ENCODE results near the gene PARP6. TPM values are rescaled to one million over a fixed set of nuclear protein-coding genes. Genes with fewer than 3 reads are reported as not detected.

The PARP6 gene, protein sequence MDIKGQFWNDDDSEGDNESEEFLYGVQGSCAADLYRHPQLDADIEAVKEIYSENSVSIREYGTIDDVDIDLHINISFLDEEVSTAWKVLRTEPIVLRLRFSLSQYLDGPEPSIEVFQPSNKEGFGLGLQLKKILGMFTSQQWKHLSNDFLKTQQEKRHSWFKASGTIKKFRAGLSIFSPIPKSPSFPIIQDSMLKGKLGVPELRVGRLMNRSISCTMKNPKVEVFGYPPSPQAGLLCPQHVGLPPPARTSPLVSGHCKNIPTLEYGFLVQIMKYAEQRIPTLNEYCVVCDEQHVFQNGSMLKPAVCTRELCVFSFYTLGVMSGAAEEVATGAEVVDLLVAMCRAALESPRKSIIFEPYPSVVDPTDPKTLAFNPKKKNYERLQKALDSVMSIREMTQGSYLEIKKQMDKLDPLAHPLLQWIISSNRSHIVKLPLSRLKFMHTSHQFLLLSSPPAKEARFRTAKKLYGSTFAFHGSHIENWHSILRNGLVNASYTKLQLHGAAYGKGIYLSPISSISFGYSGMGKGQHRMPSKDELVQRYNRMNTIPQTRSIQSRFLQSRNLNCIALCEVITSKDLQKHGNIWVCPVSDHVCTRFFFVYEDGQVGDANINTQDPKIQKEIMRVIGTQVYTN
- 57.7 and 76.6 TPM in 2 replicates for polyA plus RNA-seq (2012; rRNA removed)
- polyA plus RNA-seq (2012; cell fraction: cytosol; rRNA removed): 35.6 and 38.4 TPM in 2 replicates
- 290 and 367 TPM in 2 replicates for polyA plus RNA-seq (2012; cell fraction: nucleus; rRNA removed)

DNA sequence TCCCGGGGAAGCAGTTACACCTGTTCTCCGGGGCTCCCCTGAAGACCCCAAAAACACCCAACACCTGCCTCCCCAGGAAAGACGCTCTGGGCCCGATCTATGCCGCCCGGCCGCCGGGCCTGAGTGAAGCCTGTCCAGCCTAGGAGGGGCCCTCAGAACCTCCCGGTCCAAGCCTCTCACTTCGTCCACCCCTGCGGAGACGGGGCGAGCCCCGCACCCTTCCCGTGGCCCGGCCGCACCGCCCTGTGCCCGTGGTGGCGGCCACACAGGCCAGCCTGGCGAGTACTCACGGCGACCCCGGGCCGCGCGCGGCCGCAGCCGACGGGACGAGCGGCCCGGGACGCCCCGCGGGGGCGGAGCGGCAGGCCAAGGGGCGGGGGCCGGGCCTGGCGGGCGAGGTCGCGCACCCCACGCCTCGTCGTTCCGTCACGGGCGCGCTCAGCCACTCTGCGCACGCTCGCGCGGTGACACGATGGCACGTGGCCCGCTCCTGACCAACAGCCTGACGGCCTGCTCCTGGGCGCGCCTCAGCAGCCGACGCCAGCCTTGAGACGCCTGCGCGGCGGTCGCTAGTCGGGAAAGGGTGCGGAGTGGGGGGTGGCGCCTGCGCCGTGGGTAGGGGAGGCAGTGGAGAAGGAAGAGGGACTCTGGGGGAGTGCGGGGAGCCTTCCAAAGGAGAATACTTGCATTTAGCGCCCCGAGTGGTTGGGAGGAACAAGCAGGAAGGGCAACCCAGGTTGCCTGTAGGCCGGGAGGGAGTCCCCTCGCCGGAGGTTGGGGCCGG is at the start of gene PARP6:
Gene PARP6 (minus strand): TSS at position 342 of the 784 bp plus-strand sequence. CDS start 5,077 bp downstream, outside the sequence.
- peak; percentile 99 for DNase-seq
- CTCF ChIA-PET: interaction anchor here (0.6 to 2.3 kb wide), 9 partner anchors 9 to 210 kb away, joined by 3 to 14 read pairs (median 5); no protein-coding TSS in a partner anchor
- Histone ChIP-seq H3K4me1 (ENCODE audit: control insufficient read depth in 1 of 2, insufficient read depth in 2 of 2, low read depth in 1 of 2, low read length in 1 of 2) (peaks cover 9 to 12% of the 10 kb centered on the region in 2 experiments; a peak in 3 of 4 replicates), H3K9me3 (no peaks in the 10 kb centered on the region), H3F3A (replicated peaks; ENCODE audit: insufficient read depth) (no peaks in the 10 kb centered on the region), H3K27me3 (ENCODE audit: insufficient read depth) (no peaks in the 10 kb centered on the region), H3K36me3 (replicated peaks in 1 of 2; ENCODE audit: control insufficient read depth in 1 of 2, insufficient read depth in 2 of 2, low read length in 1 of 2) (peaks cover 15 to 21% of the 10 kb centered on the region in 2 experiments), H3K27ac (ENCODE audit: low read depth in 2 of 2, low read length in 1 of 2) (peak within 1 kb of the TSS; percentile 69 to 77), H3K79me2 (ENCODE audit: insufficient read depth) (peaks cover 39% of the 10 kb centered on the region), H2AFZ (ENCODE audit: low read depth) (peak within 1 kb of the TSS; percentile 92; the same call in 1 of the 2 replicates), H3K4me3 (ENCODE audit: low read depth in 2 of 2, low read length in 1 of 2) (peak within 1 kb of the TSS; percentile 87 to 91), H3K9me2 (no peaks in the 10 kb centered on the region), H3K9ac (peak within 1 kb of the TSS; percentile 90), H3K4me2 (peak within 1 kb of the TSS; percentile 87), H4K20me1 (ENCODE audit: insufficient read depth) (no peaks in the 10 kb centered on the region)
- POLR2A ChIA-PET: interaction anchor here (2.2 kb wide), 1 partner anchor 42 kb away, joined by 11 read pairs; the partner anchor contains the start of gene PKM
- WGBS (ENCODE audit: low lambda C conversion rate): 1% methylated on average over 26 of the region's 82 CpGs
- TF ChIP-seq SMC3 (IDR thresholded peaks at IDR 0.05; ENCODE audit: low read depth, low read length) (no peak), FOXJ3 (CRISPR knock-in tag; IDR thresholded peaks at IDR 0.05) (0 out of 2 replicates have a peak, but pooled peaks have one; percentile 25), JUND (IDR thresholded peaks at IDR 0.05) (no peak), MEF2A (IDR thresholded peaks at IDR 0.05; ENCODE audit: borderline replicate concordance, low read depth) (no peak), NFIC (IDR thresholded peaks at IDR 0.05; ENCODE audit: borderline replicate concordance) (no peak), TAF1 (IDR thresholded peaks at IDR 0.05; ENCODE audit: borderline replicate concordance, low read depth, low read length) (peak; percentile 74; the same call in 1 of the 2 replicates), NRF1 (IDR thresholded peaks at IDR 0.05; ENCODE audit: low read depth, low read length) (peak; percentile 95), EZH2phosphoT487 (IDR thresholded peaks at IDR 0.05; ENCODE audit: borderline replicate concordance, low read depth) (no peak), YY1 (IDR thresholded peaks at IDR 0.05; ENCODE audit: low read depth) (no peak), FOXM1 (IDR thresholded peaks at IDR 0.05; ENCODE audit: low read depth) (no peak), FOSL2 (IDR thresholded peaks at IDR 0.05; ENCODE audit: borderline replicate concordance, low read depth) (no peak), RFX5 (IDR thresholded peaks at IDR 0.05; ENCODE audit: low read length) (peak; percentile 20; the same call in 1 of the 2 replicates), RAD21 (IDR thresholded peaks at IDR 0.05; ENCODE audit: low read length) (0 out of 2 replicates have a peak, but pooled peaks have one; percentile 12), ELF1 (IDR thresholded peaks at IDR 0.05) (no peak)
- TF ChIP-seq, protein P1, sequence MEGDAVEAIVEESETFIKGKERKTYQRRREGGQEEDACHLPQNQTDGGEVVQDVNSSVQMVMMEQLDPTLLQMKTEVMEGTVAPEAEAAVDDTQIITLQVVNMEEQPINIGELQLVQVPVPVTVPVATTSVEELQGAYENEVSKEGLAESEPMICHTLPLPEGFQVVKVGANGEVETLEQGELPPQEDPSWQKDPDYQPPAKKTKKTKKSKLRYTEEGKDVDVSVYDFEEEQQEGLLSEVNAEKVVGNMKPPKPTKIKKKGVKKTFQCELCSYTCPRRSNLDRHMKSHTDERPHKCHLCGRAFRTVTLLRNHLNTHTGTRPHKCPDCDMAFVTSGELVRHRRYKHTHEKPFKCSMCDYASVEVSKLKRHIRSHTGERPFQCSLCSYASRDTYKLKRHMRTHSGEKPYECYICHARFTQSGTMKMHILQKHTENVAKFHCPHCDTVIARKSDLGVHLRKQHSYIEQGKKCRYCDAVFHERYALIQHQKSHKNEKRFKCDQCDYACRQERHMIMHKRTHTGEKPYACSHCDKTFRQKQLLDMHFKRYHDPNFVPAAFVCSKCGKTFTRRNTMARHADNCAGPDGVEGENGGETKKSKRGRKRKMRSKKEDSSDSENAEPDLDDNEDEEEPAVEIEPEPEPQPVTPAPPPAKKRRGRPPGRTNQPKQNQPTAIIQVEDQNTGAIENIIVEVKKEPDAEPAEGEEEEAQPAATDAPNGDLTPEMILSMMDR (IDR thresholded peaks at IDR 0.05): peak; percentile 73
- TF ChIP-seq, protein P2, sequence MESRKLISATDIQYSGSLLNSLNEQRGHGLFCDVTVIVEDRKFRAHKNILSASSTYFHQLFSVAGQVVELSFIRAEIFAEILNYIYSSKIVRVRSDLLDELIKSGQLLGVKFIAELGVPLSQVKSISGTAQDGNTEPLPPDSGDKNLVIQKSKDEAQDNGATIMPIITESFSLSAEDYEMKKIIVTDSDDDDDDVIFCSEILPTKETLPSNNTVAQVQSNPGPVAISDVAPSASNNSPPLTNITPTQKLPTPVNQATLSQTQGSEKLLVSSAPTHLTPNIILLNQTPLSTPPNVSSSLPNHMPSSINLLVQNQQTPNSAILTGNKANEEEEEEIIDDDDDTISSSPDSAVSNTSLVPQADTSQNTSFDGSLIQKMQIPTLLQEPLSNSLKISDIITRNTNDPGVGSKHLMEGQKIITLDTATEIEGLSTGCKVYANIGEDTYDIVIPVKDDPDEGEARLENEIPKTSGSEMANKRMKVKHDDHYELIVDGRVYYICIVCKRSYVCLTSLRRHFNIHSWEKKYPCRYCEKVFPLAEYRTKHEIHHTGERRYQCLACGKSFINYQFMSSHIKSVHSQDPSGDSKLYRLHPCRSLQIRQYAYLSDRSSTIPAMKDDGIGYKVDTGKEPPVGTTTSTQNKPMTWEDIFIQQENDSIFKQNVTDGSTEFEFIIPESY (IDR thresholded peaks at IDR 0.05; ENCODE audit: borderline replicate concordance, low read depth): no peak
- TF ChIP-seq, protein P3, sequence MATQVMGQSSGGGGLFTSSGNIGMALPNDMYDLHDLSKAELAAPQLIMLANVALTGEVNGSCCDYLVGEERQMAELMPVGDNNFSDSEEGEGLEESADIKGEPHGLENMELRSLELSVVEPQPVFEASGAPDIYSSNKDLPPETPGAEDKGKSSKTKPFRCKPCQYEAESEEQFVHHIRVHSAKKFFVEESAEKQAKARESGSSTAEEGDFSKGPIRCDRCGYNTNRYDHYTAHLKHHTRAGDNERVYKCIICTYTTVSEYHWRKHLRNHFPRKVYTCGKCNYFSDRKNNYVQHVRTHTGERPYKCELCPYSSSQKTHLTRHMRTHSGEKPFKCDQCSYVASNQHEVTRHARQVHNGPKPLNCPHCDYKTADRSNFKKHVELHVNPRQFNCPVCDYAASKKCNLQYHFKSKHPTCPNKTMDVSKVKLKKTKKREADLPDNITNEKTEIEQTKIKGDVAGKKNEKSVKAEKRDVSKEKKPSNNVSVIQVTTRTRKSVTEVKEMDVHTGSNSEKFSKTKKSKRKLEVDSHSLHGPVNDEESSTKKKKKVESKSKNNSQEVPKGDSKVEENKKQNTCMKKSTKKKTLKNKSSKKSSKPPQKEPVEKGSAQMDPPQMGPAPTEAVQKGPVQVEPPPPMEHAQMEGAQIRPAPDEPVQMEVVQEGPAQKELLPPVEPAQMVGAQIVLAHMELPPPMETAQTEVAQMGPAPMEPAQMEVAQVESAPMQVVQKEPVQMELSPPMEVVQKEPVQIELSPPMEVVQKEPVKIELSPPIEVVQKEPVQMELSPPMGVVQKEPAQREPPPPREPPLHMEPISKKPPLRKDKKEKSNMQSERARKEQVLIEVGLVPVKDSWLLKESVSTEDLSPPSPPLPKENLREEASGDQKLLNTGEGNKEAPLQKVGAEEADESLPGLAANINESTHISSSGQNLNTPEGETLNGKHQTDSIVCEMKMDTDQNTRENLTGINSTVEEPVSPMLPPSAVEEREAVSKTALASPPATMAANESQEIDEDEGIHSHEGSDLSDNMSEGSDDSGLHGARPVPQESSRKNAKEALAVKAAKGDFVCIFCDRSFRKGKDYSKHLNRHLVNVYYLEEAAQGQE (IDR thresholded peaks at IDR 0.05; ENCODE audit: low read depth, low read length): no peak; the same call in 1 of the 2 replicates
- TF ChIP-seq, protein P4, sequence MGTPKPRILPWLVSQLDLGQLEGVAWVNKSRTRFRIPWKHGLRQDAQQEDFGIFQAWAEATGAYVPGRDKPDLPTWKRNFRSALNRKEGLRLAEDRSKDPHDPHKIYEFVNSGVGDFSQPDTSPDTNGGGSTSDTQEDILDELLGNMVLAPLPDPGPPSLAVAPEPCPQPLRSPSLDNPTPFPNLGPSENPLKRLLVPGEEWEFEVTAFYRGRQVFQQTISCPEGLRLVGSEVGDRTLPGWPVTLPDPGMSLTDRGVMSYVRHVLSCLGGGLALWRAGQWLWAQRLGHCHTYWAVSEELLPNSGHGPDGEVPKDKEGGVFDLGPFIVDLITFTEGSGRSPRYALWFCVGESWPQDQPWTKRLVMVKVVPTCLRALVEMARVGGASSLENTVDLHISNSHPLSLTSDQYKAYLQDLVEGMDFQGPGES (IDR thresholded peaks at IDR 0.05; ENCODE audit: low read depth, low read length): no peak
- TF ChIP-seq, protein P5, sequence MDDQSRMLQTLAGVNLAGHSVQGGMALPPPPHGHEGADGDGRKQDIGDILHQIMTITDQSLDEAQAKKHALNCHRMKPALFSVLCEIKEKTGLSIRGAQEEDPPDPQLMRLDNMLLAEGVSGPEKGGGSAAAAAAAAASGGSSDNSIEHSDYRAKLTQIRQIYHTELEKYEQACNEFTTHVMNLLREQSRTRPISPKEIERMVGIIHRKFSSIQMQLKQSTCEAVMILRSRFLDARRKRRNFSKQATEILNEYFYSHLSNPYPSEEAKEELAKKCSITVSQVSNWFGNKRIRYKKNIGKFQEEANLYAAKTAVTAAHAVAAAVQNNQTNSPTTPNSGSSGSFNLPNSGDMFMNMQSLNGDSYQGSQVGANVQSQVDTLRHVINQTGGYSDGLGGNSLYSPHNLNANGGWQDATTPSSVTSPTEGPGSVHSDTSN (IDR thresholded peaks at IDR 0.05): no peak

Data from SK-N-SH (cell line).